Mesenchymal stem cell (in vitro differentiated cells and primary cell): ENCODE measurements around the gene SLC12A7.

ENCODE experiments used
- DNase-seq: peaks from one replicate; pipeline ENCODE4 v3.0.0-alpha.2; 2013
- H2AFZ ChIP-seq: one replicate; pipeline ENCODE4 v1.6.1; 2013; ENCODE audit warnings: low read depth, mild to moderate bottlenecking, control low read depth, inconsistent platforms, low read length, moderate library complexity
- H2AK5ac ChIP-seq: 2 replicates; pipeline ENCODE4 v1.6.1; 2013; ENCODE audit warnings: low read length, moderate library complexity, mild to moderate bottlenecking, inconsistent platforms; ENCODE audit not compliant: severe bottlenecking
- H2BK120ac ChIP-seq: one replicate; pipeline ENCODE4 v1.6.1; 2013; ENCODE audit warnings: low read depth, mild to moderate bottlenecking, inconsistent platforms, low read length, moderate library complexity
- H2BK12ac ChIP-seq, 2 experiments: one replicate each; pipeline ENCODE4 v1.6.1; 2013; ENCODE audit warnings: inconsistent platforms in 2 of 2, low read length in 2 of 2, mild to moderate bottlenecking in 2 of 2, moderate library complexity in 2 of 2, control low read depth in 1 of 2
- H2BK15ac ChIP-seq: one replicate; pipeline ENCODE4 v1.6.1; 2013; ENCODE audit warnings: mild to moderate bottlenecking, low read depth, inconsistent platforms; ENCODE audit not compliant: poor library complexity, severe bottlenecking
- H2BK5ac ChIP-seq: 2 replicates; pipeline ENCODE4 v1.6.1; 2013; ENCODE audit warnings: low read depth, mild to moderate bottlenecking, low read length, control low read depth, inconsistent platforms; ENCODE audit not compliant: poor library complexity, severe bottlenecking
- H3K14ac ChIP-seq, 2 experiments: one replicate each; pipeline ENCODE4 v1.6.1; 2013; ENCODE audit warnings: inconsistent platforms in 2 of 2, low read length in 2 of 2, control low read depth in 1 of 2, mild to moderate bottlenecking in 1 of 2, moderate library complexity in 1 of 2
- H3K18ac ChIP-seq, 2 experiments: one replicate each; pipeline ENCODE4 v1.6.1; 2013; ENCODE audit warnings: inconsistent platforms in 2 of 2, low read length in 2 of 2, control low read depth in 1 of 2, low read depth in 1 of 2, mild to moderate bottlenecking in 1 of 2
- H3K23ac ChIP-seq, 2 experiments: one replicate each; pipeline ENCODE4 v1.6.1; 2013; ENCODE audit warnings: inconsistent platforms in 2 of 2, low read length in 2 of 2, mild to moderate bottlenecking in 2 of 2, moderate library complexity in 2 of 2, control low read depth in 1 of 2
- H3K27ac ChIP-seq: 2 replicates; pipeline ENCODE4 v1.5.1; 2013; ENCODE audit warnings: mild to moderate bottlenecking, moderate library complexity, low read length, control low read depth, inconsistent platforms; ENCODE audit not compliant: poor library complexity, severe bottlenecking
- H3K27me3 ChIP-seq, 2 experiments: 2 replicates each; pipeline versions ENCODE4 v1.6.1 to v1.7.0; 2013; ENCODE audit warnings: low read length in 2 of 2, mild to moderate bottlenecking in 2 of 2, moderate library complexity in 2 of 2, control low read depth in 1 of 2, inconsistent platforms in 1 of 2; ENCODE audit not compliant: control insufficient read depth in 1 of 2, insufficient read depth in 1 of 2
- H3K36me3 ChIP-seq, 2 experiments: 2 replicates each; pipeline versions ENCODE4 v1.6.1 to v1.7.0; 2013; ENCODE audit warnings: low read length in 2 of 2, control low read depth in 1 of 2, inconsistent platforms in 1 of 2, low read depth in 1 of 2, mild to moderate bottlenecking in 1 of 2; ENCODE audit not compliant: insufficient read depth in 2 of 2, control insufficient read depth in 1 of 2
- H3K4ac ChIP-seq, 2 experiments: one replicate each; pipeline ENCODE4 v1.6.1; 2013; ENCODE audit warnings: inconsistent platforms in 2 of 2, low read length in 2 of 2, mild to moderate bottlenecking in 2 of 2, moderate library complexity in 2 of 2, control low read depth in 1 of 2, low read depth in 1 of 2
- H3K4me1 ChIP-seq: 2 replicates; pipeline ENCODE4 v1.6.1; 2013; ENCODE audit warnings: low read depth, low read length, control low read depth; ENCODE audit not compliant: control insufficient read depth, insufficient read depth
- H3K4me2 ChIP-seq: 2 replicates; pipeline ENCODE4 v1.6.1; 2013; ENCODE audit warnings: low read length, mild to moderate bottlenecking, inconsistent platforms; ENCODE audit not compliant: poor library complexity, severe bottlenecking
- H3K4me3 ChIP-seq, 2 experiments: 2 replicates each; pipeline versions ENCODE4 v1.5.1 to v1.7.0; 2013; ENCODE audit warnings: low read length in 2 of 2, mild to moderate bottlenecking in 2 of 2, control low read depth in 1 of 2, low read depth in 1 of 2; ENCODE audit not compliant: insufficient read depth in 1 of 2
- H3K79me1 ChIP-seq: replicated peaks from 2 replicates; pipeline ENCODE4 v1.6.1; 2013; ENCODE audit warnings: mild to moderate bottlenecking, control low read depth, low read length, inconsistent platforms; ENCODE audit not compliant: poor library complexity, severe bottlenecking
- H3K9ac ChIP-seq: 2 replicates; pipeline ENCODE4 v1.7.0; 2013; ENCODE audit warnings: mild to moderate bottlenecking, low read length, moderate library complexity
- H3K9me3 ChIP-seq: 2 replicates; pipeline ENCODE4 v1.7.0; 2013; ENCODE audit warnings: mild to moderate bottlenecking, low read length; ENCODE audit not compliant: control insufficient read depth
- H4K8ac ChIP-seq: one replicate; pipeline ENCODE4 v1.6.1; 2013; ENCODE audit warnings: inconsistent platforms, mild to moderate bottlenecking, low read length, moderate library complexity
- H4K91ac ChIP-seq: one replicate; pipeline ENCODE4 v1.6.1; 2013; ENCODE audit warnings: mild to moderate bottlenecking, low read length, inconsistent platforms
- WGBS: methylation state at CpG from one replicate; pipeline ENCODE4 v1.1.7; 2013; ENCODE audit warnings: mixed read lengths; 5-methylcytosine and 5-hydroxymethylcytosine counted together

The SLC12A7 gene

DNA sequence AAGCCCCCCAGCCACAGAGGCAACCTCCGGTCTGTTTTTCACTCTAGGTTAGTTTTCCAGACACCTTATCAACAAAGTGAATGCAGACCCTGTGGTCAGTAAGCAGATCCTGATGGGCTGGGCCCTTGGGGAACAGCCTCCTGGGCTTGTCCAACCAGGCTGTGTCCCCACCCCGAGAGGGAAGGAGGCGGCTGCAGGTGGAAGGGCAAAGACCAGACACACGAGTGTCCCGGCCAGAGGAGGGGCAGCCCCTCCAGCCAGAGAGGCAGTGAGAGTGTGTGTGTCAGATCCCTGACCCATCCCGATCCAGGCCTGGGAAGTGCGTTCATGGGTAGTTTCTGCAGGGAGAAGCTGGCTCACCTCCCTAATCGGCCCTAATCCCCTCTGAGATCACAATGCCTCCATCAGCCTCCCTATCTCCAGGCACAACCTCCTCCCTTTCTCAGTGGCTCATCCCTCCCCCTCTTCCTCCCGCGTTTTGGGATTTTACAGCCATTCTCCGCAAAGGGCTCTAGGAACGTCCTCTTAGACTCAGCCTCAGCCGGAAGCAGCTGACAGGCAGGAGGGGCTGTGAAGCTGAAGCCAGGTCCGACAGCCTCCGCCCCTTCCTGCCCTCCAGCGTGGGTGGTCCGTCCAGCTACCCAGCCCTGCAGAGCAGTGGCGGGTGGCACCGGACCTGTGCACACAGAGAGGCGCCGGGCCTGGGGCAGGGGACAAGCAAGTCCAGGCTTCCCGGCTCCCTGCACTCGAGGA is 9.7 kb downstream of the SLC12A7 start:
- no peak overlapping the region for H2BK120ac ChIP-seq
- H3K9me3 ChIP-seq = no peaks in the 10 kb centered on the region
- peak; percentile 61 for DNase-seq
- H3K23ac ChIP-seq = no peak overlapping the region
- H2BK5ac ChIP-seq = no peak overlapping the region
- peak overlapping the region; percentile 16 for H4K91ac ChIP-seq
- H2BK15ac ChIP-seq = no peak overlapping the region
- H3K14ac ChIP-seq = peak overlapping the region in 1 of 2 experiments; percentile 58
- peak overlapping the region; percentile 29 for H3K9ac ChIP-seq
- H3K4me3 ChIP-seq = peak overlapping the region in 1 of 2 experiments; percentile 13
- H3K27me3 ChIP-seq = peaks cover 1 to 36% of the 10 kb centered on the region in 2 experiments
- WGBS = 10% methylated on average over 21 of the region's 23 CpGs
- peaks cover 0 to 5% of the 10 kb centered on the region in 2 experiments for H3K36me3 ChIP-seq
- H3K18ac ChIP-seq = peak overlapping the region; percentile 16 to 38
- peak overlapping the region; percentile 81 for H4K8ac ChIP-seq
- no peak overlapping the region for H2AK5ac ChIP-seq
- no peak overlapping the region for H3K4me2 ChIP-seq
- H3K27ac ChIP-seq = no peak overlapping the region
- H2BK12ac ChIP-seq = peak overlapping the region; percentile 40 to 59
- no peak overlapping the region for H2AFZ ChIP-seq
- H3K4ac ChIP-seq = peak overlapping the region in 1 of 2 experiments; percentile 9
- no peaks in the 10 kb centered on the region for H3K79me1 ChIP-seq
- H3K4me1 ChIP-seq = peaks cover 20% of the 10 kb centered on the region

DNA sequence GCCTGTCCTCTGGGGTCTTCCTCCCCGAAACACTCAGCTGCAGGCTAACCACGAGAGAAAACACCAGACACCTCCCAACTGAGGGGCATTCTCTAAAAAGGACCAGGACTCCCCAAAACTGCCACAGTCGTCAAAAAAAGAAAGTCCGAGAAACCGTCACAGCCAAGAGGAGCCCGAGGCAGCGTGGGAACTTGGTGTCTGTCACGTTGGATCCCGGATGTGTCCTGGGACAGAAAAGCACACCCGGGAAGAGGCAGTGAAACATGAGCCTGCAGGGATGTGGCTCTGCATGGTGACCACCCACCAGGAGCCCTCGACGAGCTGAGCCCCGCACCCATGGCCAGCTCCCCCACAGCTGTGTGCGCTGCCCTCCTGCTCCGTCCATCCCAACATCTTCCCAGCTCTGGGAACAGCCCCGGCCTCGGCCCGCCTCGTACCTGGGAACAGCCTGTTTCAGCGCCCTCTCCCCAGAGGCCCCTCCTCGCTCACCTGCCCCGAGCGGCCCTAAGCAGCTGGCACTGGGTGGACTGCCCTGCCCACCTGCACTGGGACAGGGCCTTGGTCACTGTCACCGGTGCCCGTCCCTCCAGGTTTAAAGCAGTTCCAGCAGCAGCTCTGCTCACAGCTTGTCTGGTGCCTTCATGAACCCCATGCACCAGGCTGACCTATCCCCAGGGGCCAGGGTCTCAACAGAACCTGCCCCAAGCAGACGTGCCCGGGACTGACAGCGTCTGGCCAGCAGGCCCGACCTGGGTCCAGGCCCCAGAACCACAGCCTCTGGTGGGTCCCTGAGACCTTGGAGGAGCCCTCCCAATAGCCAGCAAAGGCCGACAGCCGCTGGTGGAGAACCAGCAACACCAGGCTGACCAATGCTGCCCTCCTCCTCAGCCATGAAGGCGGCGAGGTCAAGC is 10.9 kb downstream of the SLC12A7 start:
- peak overlapping the region in 1 of 2 experiments; percentile 5 for H3K4ac ChIP-seq
- no peak overlapping the region for H2AFZ ChIP-seq
- H3K9ac ChIP-seq = no peak overlapping the region
- WGBS = 85% methylated on average over 33 of the region's 33 CpGs
- peak overlapping the region; percentile 35 for H4K91ac ChIP-seq
- H3K4me3 ChIP-seq = no peak overlapping the region
- H4K8ac ChIP-seq = no peak overlapping the region
- H3K27me3 ChIP-seq = peaks cover 4 to 39% of the 10 kb centered on the region in 2 experiments
- no peak overlapping the region for H3K14ac ChIP-seq
- H3K79me1 ChIP-seq = no peaks in the 10 kb centered on the region
- no peak overlapping the region for H3K27ac ChIP-seq
- H3K18ac ChIP-seq = peak overlapping the region in 1 of 2 experiments; percentile 29
- H2BK12ac ChIP-seq = peak overlapping the region in 1 of 2 experiments; percentile 72
- peaks cover 16% of the 10 kb centered on the region for H3K4me1 ChIP-seq
- peaks cover 0 to 5% of the 10 kb centered on the region in 2 experiments for H3K36me3 ChIP-seq
- H2AK5ac ChIP-seq = no peak overlapping the region
- H2BK5ac ChIP-seq = no peak overlapping the region
- peak overlapping the region; percentile 80 for H2BK15ac ChIP-seq
- no peak overlapping the region for H3K23ac ChIP-seq
- H3K9me3 ChIP-seq = no peaks in the 10 kb centered on the region
- no peak for DNase-seq
- no peak overlapping the region for H3K4me2 ChIP-seq
- no peak overlapping the region for H2BK120ac ChIP-seq

DNA sequence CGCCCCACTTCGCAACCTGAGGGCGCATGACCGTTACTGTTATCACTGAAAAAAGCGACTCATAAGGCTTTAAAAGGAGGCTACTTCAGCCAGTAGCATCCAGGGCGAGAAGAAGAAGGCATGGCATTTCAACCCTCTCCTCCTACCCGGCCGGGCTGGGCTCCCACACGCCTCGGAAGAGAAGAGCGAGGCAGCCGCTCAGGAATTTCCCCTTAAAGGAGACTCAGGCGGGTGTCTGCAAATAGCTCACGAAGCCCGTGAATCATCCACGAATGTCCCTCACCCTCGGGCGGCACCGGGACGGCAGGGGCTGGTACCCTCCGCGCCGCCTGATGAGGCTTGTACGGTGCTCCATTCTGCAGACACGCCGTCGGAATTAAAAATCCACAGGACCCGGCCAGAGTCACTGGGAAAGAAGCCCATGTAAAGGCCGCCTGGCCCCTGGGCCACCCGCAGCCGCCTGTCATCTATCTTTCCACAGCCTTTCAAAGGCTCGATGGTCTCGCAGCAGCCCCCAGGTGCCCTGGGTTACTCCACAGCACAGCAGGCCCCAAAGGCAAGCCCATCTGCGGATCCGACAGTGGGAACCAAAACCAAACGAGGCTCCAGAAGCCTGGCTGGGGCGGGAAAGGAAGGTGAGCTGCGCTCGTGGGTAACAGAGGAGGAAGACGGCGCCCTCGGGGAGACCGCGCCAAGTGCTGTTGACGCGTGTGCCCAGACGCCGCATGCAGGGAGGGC is 11.8 kb downstream of the SLC12A7 start:
- H3K14ac ChIP-seq = no peak overlapping the region
- peak overlapping the region; percentile 12 for H2BK15ac ChIP-seq
- no peak overlapping the region for H3K4me2 ChIP-seq
- DNase-seq = peak; percentile 61
- H2AFZ ChIP-seq = no peak overlapping the region
- H3K36me3 ChIP-seq = peaks cover 0 to 8% of the 10 kb centered on the region in 2 experiments
- H3K27me3 ChIP-seq = peaks cover 4 to 41% of the 10 kb centered on the region in 2 experiments
- no peak overlapping the region for H3K18ac ChIP-seq
- H2BK120ac ChIP-seq = no peak overlapping the region
- peak overlapping the region in 1 of 2 experiments; percentile 50 for H3K4ac ChIP-seq
- WGBS = 71% methylated on average over 46 of the region's 48 CpGs
- no peak overlapping the region for H3K9ac ChIP-seq
- no peak overlapping the region for H2BK5ac ChIP-seq
- no peaks in the 10 kb centered on the region for H3K9me3 ChIP-seq
- no peaks in the 10 kb centered on the region for H3K79me1 ChIP-seq
- no peak overlapping the region for H4K91ac ChIP-seq
- no peak overlapping the region for H3K23ac ChIP-seq
- H2BK12ac ChIP-seq = no peak overlapping the region
- H3K27ac ChIP-seq = no peak overlapping the region
- no peak overlapping the region for H4K8ac ChIP-seq
- H2AK5ac ChIP-seq = no peak overlapping the region
- H3K4me3 ChIP-seq = no peak overlapping the region
- peaks cover 10% of the 10 kb centered on the region for H3K4me1 ChIP-seq
